Activated T-cell treated with anti-CD3 and anti-CD28 coated beads for 48 hours (primary cell): ENCODE results near the gene BBX.

Source experiments
- DNase-seq: peaks from one replicate; pipeline ENCODE4 v3.0.0-alpha.2; 2020; ENCODE audit warnings: low read depth

Gene BBX

DNA sequence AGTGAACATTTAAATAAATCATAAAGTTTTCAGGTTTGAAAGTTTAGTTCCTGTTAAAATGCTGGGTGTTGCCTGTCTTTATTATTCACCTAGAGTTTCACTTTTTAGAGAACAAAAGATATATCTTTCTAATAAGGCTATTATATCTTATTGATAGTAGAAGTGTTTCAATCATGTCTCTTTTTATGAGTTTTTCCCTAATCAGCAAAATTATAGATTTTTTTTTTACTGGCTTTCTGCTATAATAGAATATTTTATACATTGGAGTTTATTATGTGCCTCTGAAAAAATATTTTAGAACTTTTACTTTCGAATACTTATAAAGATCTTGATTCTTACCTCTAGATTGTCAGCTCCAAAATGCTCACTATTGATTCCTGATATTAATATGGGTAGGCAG is 131.5 kb downstream of the BBX start:
- DNase-seq = no peak

GRCh38 chr3:107657971-107658370 is 135.2 kb downstream of the BBX start:
- no peak for DNase-seq

DNA sequence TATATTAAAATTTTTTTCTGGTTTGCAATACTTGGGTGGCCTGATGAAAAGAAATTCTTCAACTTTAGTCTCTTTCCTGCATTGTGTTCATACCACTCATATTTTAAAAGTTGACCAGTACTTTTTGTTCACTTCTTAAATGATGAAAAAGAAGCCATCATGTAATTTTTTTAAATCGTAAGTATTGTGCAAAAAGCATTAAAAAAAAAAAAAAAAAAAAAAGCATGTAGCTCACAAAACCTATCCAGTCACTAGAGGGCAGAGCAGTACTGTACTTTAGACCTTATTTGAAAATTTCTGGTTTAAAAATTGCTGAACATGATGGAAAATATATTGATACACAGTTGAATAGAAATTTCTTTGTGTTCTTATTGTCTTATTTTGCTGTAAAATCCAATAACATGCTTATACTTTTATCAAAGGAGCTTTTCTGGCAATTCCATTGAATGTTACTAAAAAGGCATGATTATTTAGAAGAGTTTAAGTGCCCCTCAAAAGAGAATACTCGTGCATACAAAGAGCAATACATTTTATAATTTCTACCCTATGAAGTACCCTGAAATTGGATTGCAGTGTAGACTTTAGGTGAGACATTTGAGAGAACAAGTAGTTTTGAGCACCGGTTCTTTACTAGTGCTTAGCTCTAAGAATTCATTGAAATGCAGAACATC is 137.7 kb downstream of the BBX start:
- DNase-seq = no peak

DNA sequence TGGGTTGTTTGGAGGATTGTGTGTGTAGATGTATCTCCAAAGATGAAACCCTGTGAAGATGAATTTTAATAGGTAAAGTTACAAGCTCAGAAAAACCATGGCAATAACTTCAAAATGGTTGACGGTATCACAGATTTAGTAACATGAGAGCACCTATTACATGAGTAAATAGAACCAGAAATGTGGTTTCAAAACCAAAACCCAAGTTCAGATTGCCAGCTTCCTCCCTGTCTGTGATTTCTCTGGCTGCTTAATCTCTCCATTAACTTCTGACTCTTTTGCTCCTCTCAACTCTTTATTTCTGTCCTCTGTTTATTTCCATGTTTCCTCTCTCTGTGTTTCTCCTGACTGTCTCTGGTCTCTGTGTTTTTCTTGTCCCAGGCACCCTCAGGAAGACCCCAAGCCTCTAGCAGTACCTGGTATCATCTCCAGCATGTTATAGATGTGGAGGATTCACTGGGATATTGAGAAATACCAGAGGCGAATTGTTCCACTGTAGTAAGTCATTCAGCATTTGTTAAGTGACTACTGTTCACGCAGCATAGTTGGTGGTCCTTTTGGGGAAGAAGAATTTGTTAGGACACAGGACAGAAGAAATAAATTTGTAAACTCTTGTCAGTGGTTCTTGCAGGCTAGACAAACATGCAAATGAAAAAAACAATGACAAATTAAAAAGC is 138.8 kb downstream of the BBX start:
- DNase-seq = no peak

DNA sequence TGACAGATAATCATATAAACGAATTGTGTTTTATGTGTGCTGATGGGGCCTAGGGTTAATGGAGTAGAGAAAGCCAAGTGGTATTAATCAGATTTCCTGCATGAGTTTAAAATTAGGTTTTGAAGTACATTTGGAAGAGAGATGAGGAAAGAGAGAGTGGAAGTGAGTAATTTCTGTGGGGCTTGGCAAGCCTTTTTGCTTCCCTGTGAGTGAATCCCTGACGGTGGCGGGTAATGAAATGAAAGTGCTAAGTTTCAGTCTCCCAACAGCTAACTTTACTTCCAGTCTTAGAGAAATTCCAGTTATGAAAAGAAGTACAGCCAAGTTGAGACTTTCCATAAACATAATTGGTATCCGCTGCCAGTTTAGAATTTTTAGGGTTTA is 139.4 kb downstream of the BBX start:
- DNase-seq = no peak

GRCh38 chr3:107662586-107662985 is 139.8 kb downstream of the BBX start:
- DNase-seq = no peak

DNA sequence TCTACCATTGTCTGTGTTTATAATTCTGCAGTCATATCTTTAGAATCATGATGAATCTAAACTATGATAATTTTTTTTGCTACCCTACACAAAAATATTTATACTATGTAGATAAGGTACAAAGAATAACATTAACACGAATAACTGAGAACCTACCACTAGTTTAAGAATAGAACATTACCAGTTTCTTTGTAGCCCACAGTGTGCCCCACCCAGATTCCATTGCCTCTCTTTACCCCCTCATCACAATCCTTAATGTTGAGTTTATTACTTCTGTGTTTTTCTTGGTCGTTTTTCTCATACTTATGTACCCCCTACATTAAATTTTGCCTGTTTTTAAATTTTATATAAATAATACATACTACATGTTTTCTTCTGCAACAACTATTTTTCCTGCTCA is 140.5 kb downstream of the BBX start:
- DNase-seq = no peak

GRCh38 chr3:107664614-107665013 is 141.9 kb downstream of the BBX start:
- DNase-seq = no peak

GRCh38 chr3:107665351-107665750 is 142.6 kb downstream of the BBX start:
- no peak for DNase-seq

- no peak for DNase-seq
Observed at GRCh38 chr3:107666853-107667252, 144.1 kb downstream of the BBX start.

DNA sequence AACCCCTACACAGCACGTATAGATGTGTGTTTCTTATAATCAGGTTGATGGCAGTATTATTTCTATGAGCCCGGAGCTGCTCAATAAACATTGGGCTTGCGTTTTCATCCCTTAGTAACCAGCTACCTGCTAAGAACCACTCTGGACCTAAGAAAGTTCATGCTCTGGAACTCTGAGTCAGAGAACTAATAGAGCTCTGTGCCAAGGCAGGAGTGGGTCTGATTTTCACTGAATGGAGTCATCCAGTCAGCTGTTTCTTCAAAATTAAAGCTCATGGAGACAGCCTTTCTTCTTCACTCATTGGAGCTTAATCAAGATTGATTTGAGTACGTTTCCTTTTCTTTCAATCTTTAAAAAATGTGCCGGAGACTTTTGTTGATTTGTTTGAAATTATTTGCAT is 145.7 kb downstream of the BBX start:
- DNase-seq = no peak

GRCh38 chr3:107668963-107669362 is 146.2 kb downstream of the BBX start:
- DNase-seq = no peak

- DNase-seq = no peak
Observed at GRCh38 chr3:107669669-107670068, 146.9 kb downstream of the BBX start.

DNA sequence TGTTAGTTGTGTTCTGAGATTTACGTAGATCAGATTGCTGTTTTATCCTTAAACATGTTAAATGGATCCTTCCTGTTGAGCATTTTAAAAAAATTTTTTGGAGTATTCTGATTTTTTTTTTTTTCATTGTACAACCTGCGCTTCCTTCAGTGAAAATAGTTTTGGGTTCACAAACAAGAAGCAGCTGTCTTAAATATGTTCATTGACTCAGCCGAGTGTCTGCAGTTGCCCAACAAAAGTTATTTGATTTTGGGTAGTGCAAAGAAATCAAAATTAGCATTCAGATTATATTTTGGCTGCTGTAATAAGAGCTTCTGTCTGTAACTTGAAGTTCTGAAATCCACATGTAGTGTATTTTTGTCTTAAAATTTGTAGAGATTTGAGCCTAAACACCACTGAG is 148.2 kb downstream of the BBX start:
- DNase-seq = no peak

GRCh38 chr3:107674371-107674770 is 151.6 kb downstream of the BBX start:
- DNase-seq = no peak

GRCh38 chr3:107675233-107675900 is 152.6 kb downstream of the BBX start:
- DNase-seq = no peak

DNA sequence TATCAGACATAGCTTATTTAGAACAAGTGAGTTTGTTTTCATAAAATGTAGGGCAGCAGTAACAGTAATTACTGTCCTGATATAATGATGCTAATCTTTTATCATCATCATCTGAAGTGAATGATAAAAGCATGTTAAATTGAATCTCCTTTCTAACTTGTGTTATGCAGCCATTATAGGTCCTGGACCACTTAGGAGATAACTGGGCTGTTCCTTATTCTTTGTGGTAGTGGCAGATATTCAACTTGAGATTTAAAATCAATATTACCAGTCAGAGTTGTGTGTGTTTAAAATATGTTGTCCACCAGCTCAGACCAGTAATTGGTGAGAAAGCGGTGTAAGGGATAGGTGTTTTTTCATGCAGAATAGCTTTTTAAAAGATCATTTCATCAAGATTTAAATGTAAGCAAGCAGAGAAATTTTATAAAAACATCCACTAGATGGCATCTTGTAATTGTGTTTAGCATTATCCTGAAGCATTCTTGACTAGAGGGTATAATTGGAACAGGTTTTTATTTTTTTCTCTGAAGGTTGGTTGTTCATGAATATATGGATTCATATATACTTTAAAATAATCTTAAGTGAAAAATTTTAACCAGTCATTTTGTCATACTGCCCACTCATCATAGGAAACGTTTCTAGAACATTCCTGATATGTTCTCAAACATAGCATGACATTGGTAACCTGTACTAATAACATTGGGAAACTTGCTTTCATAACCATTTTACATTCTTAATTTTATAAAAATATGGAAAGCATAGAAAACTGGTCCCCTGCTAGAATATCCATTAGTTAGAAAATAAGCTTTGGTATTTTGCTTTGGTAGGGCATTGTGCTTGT is 153.9 kb downstream of the BBX start:
- DNase-seq = no peak

DNA sequence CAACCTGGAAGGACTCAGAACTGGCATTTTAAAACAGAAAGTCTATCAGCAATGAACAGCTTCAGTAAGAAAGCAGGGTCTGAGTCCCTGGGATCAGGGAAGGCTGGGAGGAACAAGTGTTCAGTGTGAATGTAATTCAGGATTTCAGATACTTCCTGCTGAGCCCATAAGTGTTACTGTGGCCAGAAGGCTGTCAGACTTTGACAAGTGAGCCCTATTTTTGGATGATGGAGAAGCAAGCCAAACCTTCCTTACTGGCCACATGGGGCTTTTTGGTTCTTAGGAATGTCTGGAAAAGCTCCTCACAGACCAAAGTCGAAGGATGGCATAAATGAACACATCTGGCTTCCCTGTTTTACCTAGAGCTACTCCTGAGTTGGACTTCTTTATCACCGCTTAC is 157.2 kb downstream of the BBX start:
- no peak for DNase-seq

DNA sequence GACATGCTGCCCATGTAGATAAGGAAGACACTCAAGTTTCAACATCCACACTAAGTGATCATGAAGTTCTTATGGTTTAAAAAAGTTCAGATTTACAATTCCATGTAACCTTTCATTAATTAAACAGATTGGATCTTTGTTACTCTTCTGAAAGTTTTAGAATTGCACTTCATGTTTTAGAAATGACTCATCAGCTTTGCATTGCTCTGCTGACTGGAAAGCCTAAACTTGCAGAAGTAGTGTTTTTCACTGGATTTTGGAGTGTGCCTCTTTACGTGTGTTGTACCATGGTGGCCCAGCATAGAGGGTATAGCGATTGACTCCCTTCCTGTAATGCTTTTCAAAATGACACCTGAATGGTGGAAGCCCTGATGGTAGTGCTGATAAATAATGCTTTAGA is 157.9 kb downstream of the BBX start:
- no peak for DNase-seq

DNA sequence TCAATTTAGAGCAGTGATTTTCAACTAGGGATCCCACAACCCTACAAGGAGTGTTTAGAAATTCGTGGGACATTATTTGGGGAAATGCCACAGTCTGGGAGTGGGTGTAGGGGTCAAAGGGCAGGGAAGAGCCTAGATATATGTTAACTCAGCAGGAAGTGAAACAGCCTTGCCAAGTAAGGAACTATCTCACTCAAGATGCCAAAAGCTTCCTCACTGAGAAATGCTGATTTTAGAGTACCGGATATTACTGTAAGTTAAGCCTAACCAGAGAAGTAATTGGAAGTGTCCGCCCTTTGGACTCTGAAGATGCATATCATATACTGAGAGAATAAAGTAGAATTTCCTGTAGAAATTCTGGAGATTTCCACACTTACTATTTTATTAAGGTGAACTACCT is 158.6 kb downstream of the BBX start:
- no peak for DNase-seq

DNA sequence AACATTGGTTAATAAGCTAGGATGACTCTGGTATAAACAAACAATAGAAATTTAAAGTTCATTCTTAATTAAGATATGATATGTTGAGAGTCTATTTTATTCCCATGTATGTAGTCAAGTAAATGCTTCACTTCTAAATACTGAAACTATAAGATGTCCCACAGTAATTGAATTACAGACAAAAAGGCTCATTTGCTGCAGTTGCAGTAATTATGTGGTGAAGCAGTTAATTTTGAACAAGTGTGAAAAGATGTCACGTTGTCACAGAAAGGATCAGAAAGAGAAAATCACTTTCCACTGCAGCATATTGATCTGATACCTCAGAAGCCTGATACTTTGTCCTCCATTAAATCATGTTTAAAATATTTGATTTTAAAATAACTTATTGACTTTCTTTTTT is 159.8 kb downstream of the BBX start:
- DNase-seq = no peak

DNA sequence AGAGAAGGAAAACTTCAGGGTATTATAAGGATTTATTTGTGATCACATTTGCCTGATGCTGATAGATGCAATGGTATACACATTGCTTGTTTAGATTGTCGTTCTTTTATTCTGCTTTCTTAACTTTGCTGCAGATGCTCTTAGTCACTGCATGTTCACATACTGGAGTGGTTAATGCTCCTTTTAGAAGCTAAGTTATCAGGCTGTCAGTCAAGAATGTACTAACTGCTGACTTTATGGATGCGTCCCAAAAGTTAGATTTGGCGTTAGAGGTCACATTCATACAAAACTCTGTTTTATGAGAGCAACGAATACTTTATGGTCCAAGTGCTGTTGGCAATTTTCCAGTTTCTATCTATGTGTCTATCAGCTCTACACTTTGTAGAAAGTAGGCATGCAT is 160.7 kb downstream of the BBX start:
- no peak for DNase-seq

DNA sequence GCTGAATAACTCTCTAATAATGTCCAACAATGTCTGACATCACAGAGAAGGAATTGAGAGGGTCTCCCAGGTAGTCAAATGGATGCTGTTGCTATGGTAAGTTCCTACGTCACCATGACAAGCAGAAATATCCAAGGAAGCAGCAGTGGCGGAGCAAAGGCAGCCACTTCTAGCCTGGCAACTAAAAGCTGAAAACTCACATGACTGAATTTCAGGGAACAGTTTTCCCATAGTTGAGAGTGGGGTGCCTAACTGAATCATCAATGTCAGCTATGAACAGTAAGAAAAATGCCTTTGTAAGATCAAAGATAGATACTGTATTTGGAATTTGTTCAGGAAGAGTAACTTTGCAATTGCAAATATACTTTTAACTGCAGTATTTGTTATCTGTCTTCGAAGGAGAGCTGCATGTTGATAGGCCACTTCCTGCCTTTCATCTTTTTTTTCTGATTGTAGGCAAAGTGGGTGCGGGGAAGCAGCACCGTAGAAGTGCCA is 161.7 kb downstream of the BBX start:
- no peak for DNase-seq
